MV-4-11 (cell line): ENCODE measurements around the gene RAMP3.

Experiments used
- DNase-seq: peaks from one replicate; lab custom pipeline; 2025; lab: John Stamatoyannopoulos, UW

The RAMP3 gene

GRCh38 chr7:45223728-45224630 lies 66.4 kb downstream of the RAMP3 start:
- no peak for DNase-seq

GRCh38 chr7:45224832-45225231 lies 67.2 kb downstream of the RAMP3 start:
- DNase-seq: no peak

- no peak for DNase-seq
Observed at GRCh38 chr7:45225311-45225947, 67.8 kb downstream of the RAMP3 start.

GRCh38 chr7:45225948-45226335 lies 68.4 kb downstream of the RAMP3 start:
- no peak for DNase-seq

GRCh38 chr7:45229156-45229920 lies 71.7 kb downstream of the RAMP3 start:
- DNase-seq: no peak

- DNase-seq: no peak
Observed at GRCh38 chr7:45230083-45230482, 72.5 kb downstream of the RAMP3 start.

- DNase-seq: no peak
Observed at GRCh38 chr7:45230611-45231165, 73.1 kb downstream of the RAMP3 start.

GRCh38 chr7:45233249-45233775 lies 75.7 kb downstream of the RAMP3 start:
- no peak for DNase-seq
